GM23338 (cell line): Measurements from ENCODE around the gene MEI4.

ENCODE experiments used
- CREB1 ChIP-seq: fragments of 250-450 bp; sonication (Bioruptor Pico); IDR thresholded peaks from 2 replicates; pipeline ENCODE4 v1.5.0; 2020; ENCODE audit warnings: low read depth, mild to moderate bottlenecking, moderate library complexity
- EZH2 ChIP-seq: fragments of 200-600 bp; sonication (generic); IDR thresholded peaks from one replicate; pipeline ENCODE4 v1.8.0; 2017; ENCODE audit warnings: antibody characterized with exemption, mild to moderate bottlenecking, low read depth; ENCODE audit not compliant: unreplicated experiment
- EZH2phosphoT487 ChIP-seq: fragments of 200-600 bp; sonication (generic); IDR thresholded peaks from one replicate; pipeline ENCODE4 v1.8.1; 2018; ENCODE audit warnings: antibody characterized with exemption; ENCODE audit not compliant: unreplicated experiment
- JUNB ChIP-seq: IDR thresholded peaks from one replicate; pipeline ENCODE4 v1.6.1; 2016; ENCODE audit warnings: antibody characterized with exemption; ENCODE audit not compliant: unreplicated experiment
- NANOG ChIP-seq: IDR thresholded peaks from 2 replicates; pipeline ENCODE4 v1.6.1; 2016; ENCODE audit warnings: antibody characterized with exemption, borderline replicate concordance
- POLR2AphosphoS5 ChIP-seq: IDR thresholded peaks from 2 replicates; pipeline ENCODE4 v1.6.1; 2016; ENCODE audit warnings: antibody characterized with exemption, low read depth
- TF ChIP-seq, protein P1 (sequence below), 2 experiments: fragments of 200-600 bp in 1 of 2; sonication (generic) in 1 of 2; conservative IDR thresholded peaks; 2 replicates each; pipeline versions ENCODE4 v1.5.1 to v1.6.1; 2016 to 2017; ENCODE audit warnings: antibody characterized with exemption in 2 of 2, low read depth in 2 of 2, mild to moderate bottlenecking in 2 of 2, moderate library complexity in 1 of 2
- TF ChIP-seq, protein P2 (sequence below): IDR thresholded peaks from one replicate; pipeline ENCODE4 v1.6.1; 2018; ENCODE audit warnings: antibody characterized with exemption; ENCODE audit not compliant: unreplicated experiment
- TF ChIP-seq, protein P3 (sequence below): IDR thresholded peaks from 2 replicates; pipeline ENCODE4 v1.6.1; 2016; ENCODE audit warnings: antibody characterized with exemption
- TF ChIP-seq, protein P4 (sequence below): fragments of 250-450 bp; sonication (Bioruptor Pico); IDR thresholded peaks from 2 replicates; pipeline ENCODE4 v1.5.0; 2020; ENCODE audit warnings: mild to moderate bottlenecking, moderate library complexity

DNA sequence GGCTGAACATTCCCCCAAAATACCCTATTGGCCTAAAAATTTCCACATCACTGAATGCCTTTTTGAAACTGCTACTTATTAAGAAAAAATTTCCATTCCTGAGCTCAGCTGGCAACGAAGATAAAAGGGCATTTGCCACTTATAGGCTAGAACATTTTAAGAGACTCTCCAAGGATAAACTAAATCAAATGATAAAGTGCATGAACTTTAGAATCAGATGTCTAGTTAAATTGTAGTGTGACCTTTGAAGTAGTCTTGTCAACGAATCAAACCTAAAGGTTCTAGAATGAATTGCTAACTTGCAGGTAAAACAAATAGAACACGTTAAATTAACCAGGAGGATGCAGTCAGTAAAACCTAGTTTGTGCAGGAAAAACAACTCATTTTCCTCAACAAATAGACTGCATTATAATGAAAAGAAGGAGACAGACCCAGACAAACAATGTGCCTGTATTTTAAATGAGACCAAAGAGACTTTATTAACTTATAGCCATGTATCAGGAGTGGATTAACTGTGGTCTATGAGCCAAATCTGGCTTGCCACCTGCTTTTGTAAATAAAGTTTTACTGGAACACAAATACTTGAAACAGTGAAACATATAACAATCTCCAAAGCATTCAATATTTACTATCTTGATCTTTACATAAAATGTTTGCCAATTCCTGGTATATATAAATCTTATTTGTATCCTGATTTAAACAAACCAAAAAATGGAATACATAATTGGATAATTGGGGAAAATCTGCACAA lies 184.4 kb downstream of the MEI4 start:
- TF ChIP-seq, protein P1, sequence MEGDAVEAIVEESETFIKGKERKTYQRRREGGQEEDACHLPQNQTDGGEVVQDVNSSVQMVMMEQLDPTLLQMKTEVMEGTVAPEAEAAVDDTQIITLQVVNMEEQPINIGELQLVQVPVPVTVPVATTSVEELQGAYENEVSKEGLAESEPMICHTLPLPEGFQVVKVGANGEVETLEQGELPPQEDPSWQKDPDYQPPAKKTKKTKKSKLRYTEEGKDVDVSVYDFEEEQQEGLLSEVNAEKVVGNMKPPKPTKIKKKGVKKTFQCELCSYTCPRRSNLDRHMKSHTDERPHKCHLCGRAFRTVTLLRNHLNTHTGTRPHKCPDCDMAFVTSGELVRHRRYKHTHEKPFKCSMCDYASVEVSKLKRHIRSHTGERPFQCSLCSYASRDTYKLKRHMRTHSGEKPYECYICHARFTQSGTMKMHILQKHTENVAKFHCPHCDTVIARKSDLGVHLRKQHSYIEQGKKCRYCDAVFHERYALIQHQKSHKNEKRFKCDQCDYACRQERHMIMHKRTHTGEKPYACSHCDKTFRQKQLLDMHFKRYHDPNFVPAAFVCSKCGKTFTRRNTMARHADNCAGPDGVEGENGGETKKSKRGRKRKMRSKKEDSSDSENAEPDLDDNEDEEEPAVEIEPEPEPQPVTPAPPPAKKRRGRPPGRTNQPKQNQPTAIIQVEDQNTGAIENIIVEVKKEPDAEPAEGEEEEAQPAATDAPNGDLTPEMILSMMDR (conservative IDR thresholded peaks at IDR 0.05; ENCODE audit: low read depth in 2 of 2), result no peak
- TF ChIP-seq, protein P2, sequence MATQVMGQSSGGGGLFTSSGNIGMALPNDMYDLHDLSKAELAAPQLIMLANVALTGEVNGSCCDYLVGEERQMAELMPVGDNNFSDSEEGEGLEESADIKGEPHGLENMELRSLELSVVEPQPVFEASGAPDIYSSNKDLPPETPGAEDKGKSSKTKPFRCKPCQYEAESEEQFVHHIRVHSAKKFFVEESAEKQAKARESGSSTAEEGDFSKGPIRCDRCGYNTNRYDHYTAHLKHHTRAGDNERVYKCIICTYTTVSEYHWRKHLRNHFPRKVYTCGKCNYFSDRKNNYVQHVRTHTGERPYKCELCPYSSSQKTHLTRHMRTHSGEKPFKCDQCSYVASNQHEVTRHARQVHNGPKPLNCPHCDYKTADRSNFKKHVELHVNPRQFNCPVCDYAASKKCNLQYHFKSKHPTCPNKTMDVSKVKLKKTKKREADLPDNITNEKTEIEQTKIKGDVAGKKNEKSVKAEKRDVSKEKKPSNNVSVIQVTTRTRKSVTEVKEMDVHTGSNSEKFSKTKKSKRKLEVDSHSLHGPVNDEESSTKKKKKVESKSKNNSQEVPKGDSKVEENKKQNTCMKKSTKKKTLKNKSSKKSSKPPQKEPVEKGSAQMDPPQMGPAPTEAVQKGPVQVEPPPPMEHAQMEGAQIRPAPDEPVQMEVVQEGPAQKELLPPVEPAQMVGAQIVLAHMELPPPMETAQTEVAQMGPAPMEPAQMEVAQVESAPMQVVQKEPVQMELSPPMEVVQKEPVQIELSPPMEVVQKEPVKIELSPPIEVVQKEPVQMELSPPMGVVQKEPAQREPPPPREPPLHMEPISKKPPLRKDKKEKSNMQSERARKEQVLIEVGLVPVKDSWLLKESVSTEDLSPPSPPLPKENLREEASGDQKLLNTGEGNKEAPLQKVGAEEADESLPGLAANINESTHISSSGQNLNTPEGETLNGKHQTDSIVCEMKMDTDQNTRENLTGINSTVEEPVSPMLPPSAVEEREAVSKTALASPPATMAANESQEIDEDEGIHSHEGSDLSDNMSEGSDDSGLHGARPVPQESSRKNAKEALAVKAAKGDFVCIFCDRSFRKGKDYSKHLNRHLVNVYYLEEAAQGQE, result no peak
- TF ChIP-seq, protein P3, sequence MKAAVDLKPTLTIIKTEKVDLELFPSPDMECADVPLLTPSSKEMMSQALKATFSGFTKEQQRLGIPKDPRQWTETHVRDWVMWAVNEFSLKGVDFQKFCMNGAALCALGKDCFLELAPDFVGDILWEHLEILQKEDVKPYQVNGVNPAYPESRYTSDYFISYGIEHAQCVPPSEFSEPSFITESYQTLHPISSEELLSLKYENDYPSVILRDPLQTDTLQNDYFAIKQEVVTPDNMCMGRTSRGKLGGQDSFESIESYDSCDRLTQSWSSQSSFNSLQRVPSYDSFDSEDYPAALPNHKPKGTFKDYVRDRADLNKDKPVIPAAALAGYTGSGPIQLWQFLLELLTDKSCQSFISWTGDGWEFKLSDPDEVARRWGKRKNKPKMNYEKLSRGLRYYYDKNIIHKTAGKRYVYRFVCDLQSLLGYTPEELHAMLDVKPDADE, result no peak
- TF ChIP-seq EZH2phosphoT487 (no peak), EZH2 (no peak), JUNB (no peak), POLR2AphosphoS5 (no peak), NANOG (no peak), CREB1 (CRISPR knock-in tag) (no peak)
- TF ChIP-seq, protein P4, sequence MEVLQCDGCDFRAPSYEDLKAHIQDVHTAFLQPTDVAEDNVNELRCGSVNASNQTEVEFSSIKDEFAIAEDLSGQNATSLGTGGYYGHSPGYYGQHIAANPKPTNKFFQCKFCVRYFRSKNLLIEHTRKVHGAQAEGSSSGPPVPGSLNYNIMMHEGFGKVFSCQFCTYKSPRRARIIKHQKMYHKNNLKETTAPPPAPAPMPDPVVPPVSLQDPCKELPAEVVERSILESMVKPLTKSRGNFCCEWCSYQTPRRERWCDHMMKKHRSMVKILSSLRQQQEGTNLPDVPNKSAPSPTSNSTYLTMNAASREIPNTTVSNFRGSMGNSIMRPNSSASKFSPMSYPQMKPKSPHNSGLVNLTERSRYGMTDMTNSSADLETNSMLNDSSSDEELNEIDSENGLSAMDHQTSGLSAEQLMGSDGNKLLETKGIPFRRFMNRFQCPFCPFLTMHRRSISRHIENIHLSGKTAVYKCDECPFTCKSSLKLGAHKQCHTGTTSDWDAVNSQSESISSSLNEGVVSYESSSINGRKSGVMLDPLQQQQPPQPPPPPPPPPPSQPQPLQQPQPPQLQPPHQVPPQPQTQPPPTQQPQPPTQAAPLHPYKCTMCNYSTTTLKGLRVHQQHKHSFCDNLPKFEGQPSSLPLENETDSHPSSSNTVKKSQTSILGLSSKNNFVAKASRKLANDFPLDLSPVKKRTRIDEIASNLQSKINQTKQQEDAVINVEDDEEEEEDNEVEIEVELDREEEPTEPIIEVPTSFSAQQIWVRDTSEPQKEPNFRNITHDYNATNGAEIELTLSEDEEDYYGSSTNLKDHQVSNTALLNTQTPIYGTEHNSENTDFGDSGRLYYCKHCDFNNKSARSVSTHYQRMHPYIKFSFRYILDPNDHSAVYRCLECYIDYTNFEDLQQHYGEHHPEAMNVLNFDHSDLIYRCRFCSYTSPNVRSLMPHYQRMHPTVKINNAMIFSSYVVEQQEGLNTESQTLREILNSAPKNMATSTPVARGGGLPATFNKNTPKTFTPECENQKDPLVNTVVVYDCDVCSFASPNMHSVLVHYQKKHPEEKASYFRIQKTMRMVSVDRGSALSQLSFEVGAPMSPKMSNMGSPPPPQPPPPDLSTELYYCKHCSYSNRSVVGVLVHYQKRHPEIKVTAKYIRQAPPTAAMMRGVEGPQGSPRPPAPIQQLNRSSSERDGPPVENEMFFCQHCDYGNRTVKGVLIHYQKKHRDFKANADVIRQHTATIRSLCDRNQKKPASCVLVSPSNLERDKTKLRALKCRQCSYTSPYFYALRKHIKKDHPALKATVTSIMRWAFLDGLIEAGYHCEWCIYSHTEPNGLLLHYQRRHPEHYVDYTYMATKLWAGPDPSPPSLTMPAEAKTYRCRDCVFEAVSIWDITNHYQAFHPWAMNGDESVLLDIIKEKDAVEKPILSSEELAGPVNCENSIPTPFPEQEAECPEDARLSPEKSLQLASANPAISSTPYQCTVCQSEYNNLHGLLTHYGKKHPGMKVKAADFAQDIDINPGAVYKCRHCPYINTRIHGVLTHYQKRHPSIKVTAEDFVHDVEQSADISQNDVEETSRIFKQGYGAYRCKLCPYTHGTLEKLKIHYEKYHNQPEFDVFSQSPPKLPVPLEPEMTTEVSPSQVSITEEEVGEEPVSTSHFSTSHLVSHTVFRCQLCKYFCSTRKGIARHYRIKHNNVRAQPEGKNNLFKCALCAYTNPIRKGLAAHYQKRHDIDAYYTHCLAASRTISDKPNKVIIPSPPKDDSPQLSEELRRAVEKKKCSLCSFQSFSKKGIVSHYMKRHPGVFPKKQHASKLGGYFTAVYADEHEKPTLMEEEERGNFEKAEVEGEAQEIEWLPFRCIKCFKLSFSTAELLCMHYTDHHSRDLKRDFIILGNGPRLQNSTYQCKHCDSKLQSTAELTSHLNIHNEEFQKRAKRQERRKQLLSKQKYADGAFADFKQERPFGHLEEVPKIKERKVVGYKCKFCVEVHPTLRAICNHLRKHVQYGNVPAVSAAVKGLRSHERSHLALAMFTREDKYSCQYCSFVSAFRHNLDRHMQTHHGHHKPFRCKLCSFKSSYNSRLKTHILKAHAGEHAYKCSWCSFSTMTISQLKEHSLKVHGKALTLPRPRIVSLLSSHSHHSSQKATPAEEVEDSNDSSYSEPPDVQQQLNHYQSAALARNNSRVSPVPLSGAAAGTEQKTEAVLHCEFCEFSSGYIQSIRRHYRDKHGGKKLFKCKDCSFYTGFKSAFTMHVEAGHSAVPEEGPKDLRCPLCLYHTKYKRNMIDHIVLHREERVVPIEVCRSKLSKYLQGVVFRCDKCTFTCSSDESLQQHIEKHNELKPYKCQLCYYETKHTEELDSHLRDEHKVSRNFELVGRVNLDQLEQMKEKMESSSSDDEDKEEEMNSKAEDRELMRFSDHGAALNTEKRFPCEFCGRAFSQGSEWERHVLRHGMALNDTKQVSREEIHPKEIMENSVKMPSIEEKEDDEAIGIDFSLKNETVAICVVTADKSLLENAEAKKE (CRISPR knock-in tag), result no peak
